ENCODE results near the gene GK.
A peak's percentile ranks its signal among the peaks of the same experiment; 100 is the strongest.
"Not testable (repeated sequence)": the region's sequence is repeated elsewhere in the genome, so short reads cannot be mapped to it uniquely, and the experiment has no call there.

Gene GK

GRCh38 chrX:30653415-30654131 is at the start of gene GK:
GK (plus strand) TSS chrX:30653423; CDS start chrX:30653538, 115 bp downstream.
- no peak for ATAC-seq

- no peak for ATAC-seq
Observed at GRCh38 chrX:30607155-30607554, 46.1 kb upstream of the GK start.

GRCh38 chrX:30610026-30610425 is 43.2 kb upstream of the GK start:
- no peak for ATAC-seq

- ATAC-seq = no peak
Observed at GRCh38 chrX:30612250-30612655, 41.0 kb upstream of the GK start.

- no peak for ATAC-seq
Observed at GRCh38 chrX:30613721-30614120, 39.5 kb upstream of the GK start.

- peak; percentile 60 to 78 for ATAC-seq
Observed at GRCh38 chrX:30615229-30615628, 38.0 kb upstream of the GK start.

- ATAC-seq = no peak
Observed at GRCh38 chrX:30618160-30618765, 35.0 kb upstream of the GK start.

- ATAC-seq = no peak
Observed at GRCh38 chrX:30620125-30620524, 33.1 kb upstream of the GK start.

GRCh38 chrX:30620980-30621618 is 32.1 kb upstream of the GK start:
- ATAC-seq = no peak

GRCh38 chrX:30622361-30622760 is 30.9 kb upstream of the GK start:
- no peak for ATAC-seq

- ATAC-seq = no peak
Observed at GRCh38 chrX:30626402-30626801, 26.8 kb upstream of the GK start.

- ATAC-seq = no peak
Observed at GRCh38 chrX:30627818-30628652, 25.2 kb upstream of the GK start.

- ATAC-seq = not testable (repeated sequence)
Observed at GRCh38 chrX:30634070-30634469, 19.2 kb upstream of the GK start.

GRCh38 chrX:30635630-30636029 is 17.6 kb upstream of the GK start:
- no peak for ATAC-seq

GRCh38 chrX:30637874-30638815 is 15.1 kb upstream of the GK start:
- ATAC-seq = no peak

GRCh38 chrX:30639702-30640101 is 13.5 kb upstream of the GK start:
- ATAC-seq = not testable (repeated sequence)

- ATAC-seq = no peak
Observed at GRCh38 chrX:30642642-30643041, 10.6 kb upstream of the GK start.

GRCh38 chrX:30643313-30643821 is 9.9 kb upstream of the GK start:
- no peak for ATAC-seq

GRCh38 chrX:30649859-30650258 is 3.4 kb upstream of the GK start:
- ATAC-seq = peak; percentile 74

GRCh38 chrX:30652527-30653414 is 452 bp upstream of the GK start:
- ATAC-seq = peak; percentile 57 to 59

- not testable (repeated sequence) for ATAC-seq
Observed at GRCh38 chrX:30654386-30654785, 1.2 kb downstream of the GK start.
